Activated B cell treated with CpG ODN at 0.5 μM for 24 hours (primary cell): ENCODE results near the gene DZIP1L. TPM values are rescaled to one million over a fixed set of nuclear protein-coding genes. Genes with fewer than 3 reads are reported as not detected.
"Not testable (repeated sequence)": the region's sequence is repeated elsewhere in the genome, so short reads cannot be mapped to it uniquely, and the experiment has no call there.

ENCODE experiments used
- ATAC-seq: fragments of 200-7000 bp; cut with Tn5 transposase; one replicate; pipeline ENCODE4 v1.10.0; 2021; ENCODE audit warnings: low read depth, mild to moderate bottlenecking, moderate library complexity
- CTCF ChIA-PET: fragments of 350-600 bp; sonication (Branson Sonifier 250); formaldehyde crosslinking; loops from one replicate; lab custom pipeline; 2021; ENCODE audit warnings: antibody characterized with exemption; lab: Charles Lee
- POLR2A ChIA-PET: fragments of 350-600 bp; sonication (Branson Sonifier 250); formaldehyde crosslinking; loops from one replicate; lab custom pipeline; 2021; ENCODE audit warnings: antibody characterized with exemption; lab: Charles Lee
- DNase-seq: peaks from one replicate; pipeline ENCODE4 v3.0.0; 2022
- H3K27ac Mint-ChIP-seq: one replicate; pipeline ENCODE4 v1.8.0; 2020; ENCODE audit warnings: mixed read lengths
- H3K27me3 Mint-ChIP-seq: one replicate; pipeline ENCODE4 v1.8.0; 2021; ENCODE audit warnings: mixed read lengths
- H3K36me3 Mint-ChIP-seq: one replicate; pipeline ENCODE4 v1.8.0; 2021; ENCODE audit warnings: low read depth, mixed read lengths
- H3K4me1 Mint-ChIP-seq: one replicate; pipeline ENCODE4 v1.8.0; 2021; ENCODE audit warnings: mixed read lengths
- H3K4me3 Mint-ChIP-seq: one replicate; pipeline ENCODE4 v1.8.0; 2020; ENCODE audit warnings: mild to moderate bottlenecking, mixed read lengths
- H3K9me3 Mint-ChIP-seq: one replicate; pipeline ENCODE4 v1.8.0; 2020; ENCODE audit warnings: mixed read lengths
- intact Hi-C: fragments of 100-400 bp; cut with micrococcal nuclease; formaldehyde crosslinking; loops from one replicate; pipeline ENCODE4 v1.15.1; 2024
- total RNA-seq: library from RNA; stranded (reverse); gene quantifications from 2 replicates; pipeline ENCODE4 v1.2.3, GENCODE V29; 2022
- TF ChIP-seq, protein P1 (sequence below): fragments of 200-600 bp; IDR thresholded peaks from one replicate; pipeline ENCODE4 v1.8.0; 2022; ENCODE audit warnings: antibody characterized with exemption, mild to moderate bottlenecking

DZIP1L gene
- total RNA-seq, 1 donor from 2014 or later, result not detected

DNA sequence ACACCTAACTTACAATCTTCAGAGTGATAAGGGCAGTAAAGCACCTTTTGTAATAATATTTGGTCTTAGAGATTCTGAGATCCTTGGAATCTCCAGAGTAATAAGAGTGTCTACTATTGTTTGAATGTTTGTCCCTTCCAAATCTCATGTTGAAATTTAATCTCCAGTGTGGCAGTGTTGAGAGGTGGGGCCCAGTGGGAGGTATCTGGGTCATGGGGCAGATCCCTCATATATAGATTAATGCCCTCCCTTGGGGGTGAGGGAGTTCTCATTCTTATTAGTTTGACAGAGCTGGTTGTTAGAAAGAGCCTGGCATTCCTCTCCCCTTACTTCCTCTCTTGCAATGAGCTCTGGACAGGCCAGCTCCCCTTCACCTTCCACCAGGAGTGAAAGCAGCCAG is 16.0 kb downstream of the DZIP1L start:
- ChIA-PET POLR2A (interaction anchor here (0.6 kb wide), 1 partner anchor 1593 kb away, joined by 3 read pairs; no protein-coding TSS in a partner anchor), CTCF (no interaction called here)
- no peak overlapping the region for H3K27ac Mint-ChIP-seq
- H3K27me3 Mint-ChIP-seq, result peaks cover 6% of the 10 kb centered on the region
- DNase-seq, result no peak
- H3K4me3 Mint-ChIP-seq, result no peak overlapping the region
- H3K36me3 Mint-ChIP-seq, result no peaks in the 10 kb centered on the region
- ATAC-seq, result no peak
- H3K9me3 Mint-ChIP-seq, result no peaks in the 10 kb centered on the region
- intact Hi-C loops, result no loop called here
- TF ChIP-seq, protein P1, sequence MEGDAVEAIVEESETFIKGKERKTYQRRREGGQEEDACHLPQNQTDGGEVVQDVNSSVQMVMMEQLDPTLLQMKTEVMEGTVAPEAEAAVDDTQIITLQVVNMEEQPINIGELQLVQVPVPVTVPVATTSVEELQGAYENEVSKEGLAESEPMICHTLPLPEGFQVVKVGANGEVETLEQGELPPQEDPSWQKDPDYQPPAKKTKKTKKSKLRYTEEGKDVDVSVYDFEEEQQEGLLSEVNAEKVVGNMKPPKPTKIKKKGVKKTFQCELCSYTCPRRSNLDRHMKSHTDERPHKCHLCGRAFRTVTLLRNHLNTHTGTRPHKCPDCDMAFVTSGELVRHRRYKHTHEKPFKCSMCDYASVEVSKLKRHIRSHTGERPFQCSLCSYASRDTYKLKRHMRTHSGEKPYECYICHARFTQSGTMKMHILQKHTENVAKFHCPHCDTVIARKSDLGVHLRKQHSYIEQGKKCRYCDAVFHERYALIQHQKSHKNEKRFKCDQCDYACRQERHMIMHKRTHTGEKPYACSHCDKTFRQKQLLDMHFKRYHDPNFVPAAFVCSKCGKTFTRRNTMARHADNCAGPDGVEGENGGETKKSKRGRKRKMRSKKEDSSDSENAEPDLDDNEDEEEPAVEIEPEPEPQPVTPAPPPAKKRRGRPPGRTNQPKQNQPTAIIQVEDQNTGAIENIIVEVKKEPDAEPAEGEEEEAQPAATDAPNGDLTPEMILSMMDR, result no peak
- no peaks in the 10 kb centered on the region for H3K4me1 Mint-ChIP-seq

DNA sequence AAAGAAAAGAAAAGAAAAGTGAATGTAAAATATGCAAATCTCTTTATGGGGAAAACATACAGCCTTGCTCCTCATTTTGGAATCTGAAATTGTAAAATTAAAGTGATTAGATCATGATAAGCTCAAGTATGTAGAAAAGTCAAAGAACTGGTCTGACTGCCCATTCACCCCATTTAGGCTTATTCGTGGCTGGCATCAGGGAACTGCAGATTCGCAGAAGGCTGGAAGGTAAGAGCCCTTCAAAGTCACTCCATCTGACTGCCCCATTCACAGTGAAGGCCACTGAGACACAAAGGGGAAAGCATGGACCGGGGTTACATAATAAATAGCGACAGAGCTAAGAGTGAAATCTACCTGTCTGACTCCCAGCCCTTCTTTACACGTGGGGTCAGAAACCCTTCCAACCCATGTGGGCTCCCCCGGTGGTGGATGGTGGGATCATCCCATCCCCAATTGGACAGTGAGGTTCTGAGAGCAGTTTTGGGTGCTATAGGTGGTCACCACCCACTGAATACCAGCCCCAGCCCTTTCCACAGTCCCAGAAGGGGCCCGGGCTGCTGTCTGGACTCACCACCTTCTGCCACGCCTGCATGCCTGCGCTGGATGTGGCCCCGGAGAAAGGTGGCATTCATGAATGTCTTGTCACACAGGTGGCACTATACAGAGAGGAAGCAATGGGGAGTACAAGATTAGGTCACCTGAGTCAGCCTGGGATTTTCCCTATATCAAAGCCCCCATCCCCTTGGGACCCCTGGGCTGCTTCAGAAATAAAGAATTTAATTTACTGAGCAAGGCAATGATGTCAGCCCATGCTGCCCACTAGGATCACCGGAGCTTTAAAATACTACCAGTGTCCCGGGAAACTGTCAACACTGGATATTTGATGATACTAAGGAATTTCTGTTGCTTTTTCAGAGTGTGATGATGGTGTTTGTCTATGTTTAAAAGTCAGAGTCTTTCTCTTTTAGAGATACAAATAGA is 17.9 kb downstream of the DZIP1L start:
- H3K4me3 Mint-ChIP-seq, result no peak overlapping the region
- peaks cover 6% of the 10 kb centered on the region for H3K27me3 Mint-ChIP-seq
- no peak for DNase-seq
- ChIA-PET POLR2A (no interaction called here), CTCF (interaction anchor here (1.6 kb wide), 1 partner anchor 18 kb away, joined by 4 read pairs; the partner anchor contains the start of gene DZIP1L)
- intact Hi-C loops, result no loop called here
- ATAC-seq, result no peak
- no peaks in the 10 kb centered on the region for H3K4me1 Mint-ChIP-seq
- no peaks in the 10 kb centered on the region for H3K36me3 Mint-ChIP-seq
- no peak overlapping the region for H3K27ac Mint-ChIP-seq
- no peaks in the 10 kb centered on the region for H3K9me3 Mint-ChIP-seq
- TF ChIP-seq, protein P1, result no peak

DNA sequence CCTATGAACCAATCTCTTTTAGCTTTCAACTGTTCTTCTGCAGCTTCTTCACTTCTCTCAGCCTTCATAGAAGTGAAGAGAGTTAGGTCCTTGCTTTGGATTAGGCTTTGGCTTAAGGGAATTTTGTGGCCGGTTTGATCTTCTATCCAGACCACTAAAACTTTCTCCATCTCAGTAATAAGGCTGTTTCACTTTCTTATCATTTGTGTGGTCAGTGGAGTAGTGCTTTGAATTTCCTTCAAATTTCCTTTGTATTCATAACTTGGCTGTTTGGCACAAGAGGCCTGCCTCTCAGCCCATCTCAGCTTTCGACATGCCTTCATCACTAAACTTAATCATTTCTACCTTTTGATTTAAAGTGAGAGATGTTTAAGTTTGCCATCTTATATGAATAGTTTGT is 21.7 kb downstream of the DZIP1L start:
- H3K27me3 Mint-ChIP-seq, result peaks cover 8% of the 10 kb centered on the region
- ChIA-PET CTCF (interaction anchor here (1.5 kb wide), 1 partner anchor 25 kb away, joined by 3 read pairs; no protein-coding TSS in a partner anchor), POLR2A (no interaction called here)
- no peak overlapping the region for H3K27ac Mint-ChIP-seq
- TF ChIP-seq, protein P1, result no peak
- no peaks in the 10 kb centered on the region for H3K9me3 Mint-ChIP-seq
- no peaks in the 10 kb centered on the region for H3K4me1 Mint-ChIP-seq
- no peaks in the 10 kb centered on the region for H3K36me3 Mint-ChIP-seq
- no peak overlapping the region for H3K4me3 Mint-ChIP-seq
- no peak for DNase-seq
- intact Hi-C loops, result no loop called here
- ATAC-seq, result no peak

DNA sequence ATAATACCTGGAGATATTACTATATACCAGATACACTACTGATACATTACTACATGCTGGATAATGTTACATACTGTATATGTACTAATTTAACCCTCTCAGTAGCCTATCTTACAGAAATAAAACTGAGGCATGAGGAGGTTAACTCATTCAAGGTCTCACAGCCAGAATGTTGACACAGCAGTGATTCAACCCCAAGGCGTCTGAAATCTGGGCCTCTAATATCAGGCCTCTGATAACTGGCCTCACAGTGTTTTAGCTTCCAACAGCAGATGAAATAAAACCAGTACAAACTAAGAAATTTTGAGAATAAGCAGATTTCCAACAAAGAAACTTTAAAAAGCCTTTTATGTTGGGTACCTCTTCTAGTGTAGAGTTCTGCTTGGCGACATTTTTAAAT is 23.4 kb downstream of the DZIP1L start:
- H3K4me1 Mint-ChIP-seq, result no peaks in the 10 kb centered on the region
- no peaks in the 10 kb centered on the region for H3K9me3 Mint-ChIP-seq
- DNase-seq (no peak), ATAC-seq (no peak)
- intact Hi-C loops, result no loop called here
- POLR2A ChIA-PET, result no interaction called here
- TF ChIP-seq, protein P1, result no peak
- H3K36me3 Mint-ChIP-seq, result no peaks in the 10 kb centered on the region
- no peak overlapping the region for H3K4me3 Mint-ChIP-seq
- H3K27me3 Mint-ChIP-seq, result peaks cover 8% of the 10 kb centered on the region
- H3K27ac Mint-ChIP-seq, result no peak overlapping the region
- CTCF ChIA-PET, result no interaction called here

DNA sequence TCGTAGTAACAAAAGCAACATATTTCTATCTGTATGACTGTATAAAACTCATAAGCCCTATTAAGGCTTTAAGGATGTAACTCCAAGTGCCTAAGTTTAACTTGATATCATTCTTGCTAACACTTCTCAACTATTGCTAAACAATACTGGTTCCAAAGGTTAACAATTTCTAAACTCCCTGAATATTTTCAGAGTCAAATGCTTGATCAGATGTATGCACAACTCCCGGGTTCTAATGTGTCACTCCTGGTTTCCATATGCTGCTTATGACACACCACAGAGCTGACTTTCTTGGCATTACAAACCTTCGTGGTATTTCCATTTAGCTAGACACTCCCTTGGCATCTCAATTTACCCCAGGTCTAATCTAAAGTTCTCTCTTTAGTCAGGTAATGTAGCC is 26.3 kb downstream of the DZIP1L start:
- H3K27ac Mint-ChIP-seq, result no peak overlapping the region
- H3K36me3 Mint-ChIP-seq, result no peaks in the 10 kb centered on the region
- no peaks in the 10 kb centered on the region for H3K4me1 Mint-ChIP-seq
- H3K4me3 Mint-ChIP-seq, result no peak overlapping the region
- H3K9me3 Mint-ChIP-seq, result no peaks in the 10 kb centered on the region
- ATAC-seq, result no peak
- intact Hi-C loops, result no loop called here
- ChIA-PET POLR2A (no interaction called here), CTCF (no interaction called here)
- TF ChIP-seq, protein P1, result no peak
- H3K27me3 Mint-ChIP-seq, result peaks cover 5% of the 10 kb centered on the region
- no peak for DNase-seq

DNA sequence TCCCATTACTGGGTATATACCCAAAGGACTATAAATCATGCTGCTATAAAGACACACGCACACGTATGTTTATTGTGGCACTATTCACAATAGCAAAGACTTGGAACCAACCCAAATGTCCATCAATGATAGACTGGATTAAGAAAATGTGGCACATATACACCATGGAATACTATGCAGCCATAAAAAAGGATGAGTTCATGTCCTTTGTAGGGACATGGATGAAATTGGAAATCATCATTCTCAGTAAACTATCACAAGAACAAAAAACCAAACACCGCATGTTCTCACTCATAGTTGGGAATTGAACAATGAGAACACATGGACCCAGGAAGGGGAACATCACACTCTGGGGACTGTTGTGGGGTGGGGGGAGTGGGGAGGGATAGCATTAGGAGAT is 29.7 kb downstream of the DZIP1L start:
- H3K27me3 Mint-ChIP-seq, result peaks cover 18% of the 10 kb centered on the region
- H3K4me1 Mint-ChIP-seq, ATAC-seq, DNase-seq, POLR2A ChIA-PET, intact Hi-C loops, CTCF ChIA-PET, H3K4me3 Mint-ChIP-seq, H3K36me3 Mint-ChIP-seq, H3K9me3 Mint-ChIP-seq, H3K27ac Mint-ChIP-seq: not testable (repeated sequence)
